Ovary (tissue), 9 donors: ENCODE results near the gene TCTN1. TPM values are rescaled to one million over a fixed set of nuclear protein-coding genes. Genes with fewer than 3 reads are reported as not detected.

Experiments
- DNase-seq, 5 donors: peaks; one replicate each; pipeline ENCODE4 v3.0.0-alpha.2; 2019 to 2020
- H3K27ac ChIP-seq, 2 donors: fragments of 200-600 bp; one replicate each; pipeline versions ENCODE4 v1.5.1 to v1.8.0; 2019 to 2022
- H3K27me3 ChIP-seq: fragments of 200-600 bp; one replicate; pipeline ENCODE4 v1.8.0; 2022
- H3K36me3 ChIP-seq: fragments of 200-600 bp; sonication (generic); one replicate; pipeline ENCODE4 v1.5.1; 2019
- H3K4me1 ChIP-seq: one replicate; pipeline ENCODE4 v1.8.1; 2013; ENCODE audit warnings: mild to moderate bottlenecking, moderate library complexity; ENCODE audit not compliant: insufficient read depth
- H3K4me3 ChIP-seq: fragments of 200-600 bp; sonication (generic); one replicate; pipeline ENCODE4 v1.5.1; 2017
- H3K9me3 ChIP-seq, 2 donors: fragments of 200-600 bp in 1 of 2; sonication (generic) in 1 of 2; one replicate each; pipeline versions ENCODE4 v1.5.1 to v1.8.1; 2013 to 2019; ENCODE audit warnings: mild to moderate bottlenecking in 1 of 2, moderate library complexity in 1 of 2
- CTCF ChIP-seq, 3 donors: fragments of 450-650 bp in 2 of 3; fragments of 200-600 bp in 1 of 3; IDR thresholded peaks; one replicate each; pipeline versions ENCODE4 v1.5.1 to v1.8.0; 2016 to 2022; ENCODE audit warnings: antibody characterized with exemption in 3 of 3, mild to moderate bottlenecking in 1 of 3
- EP300 ChIP-seq: sonication (generic); formaldehyde crosslinking; IDR thresholded peaks from one replicate; pipeline ENCODE4 v1.6.1; 2017; ENCODE audit warnings: antibody characterized with exemption
- POLR2A ChIP-seq: fragments of 450-650 bp; IDR thresholded peaks from one replicate; pipeline ENCODE4 v1.6.1; 2017; ENCODE audit warnings: antibody characterized with exemption, mild to moderate bottlenecking, moderate library complexity
- WGBS, 3 donors: extraction: QIAGEN DNeasy Blood & Tissue Kit in 1 of 3; methylation state at CpG; one replicate each; pipeline versions ENCODE4 v1.1.5 to v1.1.7; 2013 to 2017; 5-methylcytosine and 5-hydroxymethylcytosine counted together
- intact Hi-C, 4 donors: fragments of 100-400 bp; cut with DNase I; formaldehyde crosslinking; loops; one replicate each; pipeline versions ENCODE4 v1.11.0 to v1.15.1; 2022 to 2023
- polyA plus RNA-seq, 2 donors: library from polyadenylated mRNA; stranded (reverse); fragments of 200-250 nt in 1 of 2; fragments of 350-450 nt in 1 of 2; fragmentation: Illumina TruSeq in 1 of 2; extraction: RNeasy Lipid Tissue Mini Kit (QIAGEN cat#74804) in 1 of 2; gene quantifications; one replicate each; pipeline ENCODE4 v1.2.3, GENCODE V29; 2013 to 2014
- total RNA-seq, 7 donors: library from RNA; depleted of rRNA in 2 of 7; stranded (reverse); fragments of >200 nt in 2 of 7; fragmentation: NEBNext Ultra II Directional in 3 of 7; extraction: Animal tissue kit (Norgen Biotek cat#: 25700) in 3 of 7; gene quantifications; one replicate each; pipeline versions ENCODE4 v1.1.0 to v1.2.4, GENCODE V29; 2016 to 2023
- donor health status: DM: no; HTN: no; CAD: no; lungs with moderate emphysema.
- donor health status: DM: no; HTN: no; CAD: no.
- donor health status: Bipolar disorder and iron deficiency.
- donor health status: DM: yes; HTN: yes; CAD: no.
- donor health status: DM: no; HTN: no; CAD: no.
- donor health status: DM: yes; HTN: yes; CAD: no.

Gene TCTN1
- total and polyA plus RNA-seq, 9 donors = 32.7 to 122 (median 47.9) TPM

- Histone ChIP-seq H3K9me3 (no peaks in the 10 kb centered on the region), H3K4me3 (no peak overlapping the region), H3K27ac (no peak overlapping the region), H3K36me3 (no peaks in the 10 kb centered on the region), H3K4me1 (peaks cover 3% of the 10 kb centered on the region), H3K27me3 (no peaks in the 10 kb centered on the region)
- TF ChIP-seq EP300 (no peak), CTCF (IDR thresholded peaks at IDR 0.05) (no peak), POLR2A (no peak)
- DNase-seq = no peak
- intact Hi-C loops = no loop called here
- WGBS, 3 donors = 95 to 97% (median 96%) methylated on average over 2 of the region's 2 CpGs
Observed at GRCh38 chr12:110683888-110684287, 70.0 kb downstream of the TCTN1 start.

- Histone ChIP-seq H3K9me3 (no peaks in the 10 kb centered on the region), H3K36me3 (no peaks in the 10 kb centered on the region), H3K4me1 (peaks cover 3% of the 10 kb centered on the region), H3K27ac (no peak overlapping the region), H3K4me3 (no peak overlapping the region), H3K27me3 (no peaks in the 10 kb centered on the region)
- 43 to 62% (median 57%) methylated on average over 7 of the region's 7 CpGs for WGBS, 3 donors
- intact Hi-C loops = no loop called here
- DNase-seq = no peak
- no peak for TF ChIP-seq POLR2A
- TF ChIP-seq CTCF (IDR thresholded peaks at IDR 0.05) = no peak
- no peak for TF ChIP-seq EP300
Observed at GRCh38 chr12:110684312-110684836, 70.4 kb downstream of the TCTN1 start.

- WGBS, 3 donors = 95 to 98% (median 96%) methylated on average over 3 of the region's 3 CpGs
- TF ChIP-seq EP300 (no peak), CTCF (IDR thresholded peaks at IDR 0.05) (no peak), POLR2A (no peak)
- Histone ChIP-seq H3K27ac (no peak overlapping the region), H3K4me3 (no peak overlapping the region), H3K9me3 (no peaks in the 10 kb centered on the region), H3K4me1 (peaks cover 3% of the 10 kb centered on the region), H3K27me3 (no peaks in the 10 kb centered on the region), H3K36me3 (no peaks in the 10 kb centered on the region)
- no peak for DNase-seq
- intact Hi-C loops = no loop called here
Observed at GRCh38 chr12:110686294-110686903, 72.5 kb downstream of the TCTN1 start.

GRCh38 chr12:110687396-110688169 is 73.7 kb downstream of the TCTN1 start:
- peaks cover 3% of the 10 kb centered on the region for H3K4me1 ChIP-seq
- WGBS, 3 donors = 93 to 94% (median 93%) methylated on average over 15 of the region's 15 CpGs
- DNase-seq = no peak
- intact Hi-C loops = no loop called here
- no peak for TF ChIP-seq POLR2A
- no peak for TF ChIP-seq CTCF (IDR thresholded peaks at IDR 0.05)
- TF ChIP-seq EP300 = no peak
- no peak overlapping the region for H3K4me3 ChIP-seq
- no peaks in the 10 kb centered on the region for H3K36me3 ChIP-seq
- no peaks in the 10 kb centered on the region for H3K9me3 ChIP-seq
- H3K27me3 ChIP-seq = no peaks in the 10 kb centered on the region
- H3K27ac ChIP-seq = no peak overlapping the region
